Transverse colon (tissue), 4 donors: ENCODE results near the gene MOCS3. TPM values are rescaled to one million over a fixed set of nuclear protein-coding genes. Genes with fewer than 3 reads are reported as not detected.

ENCODE experiments used
- DNase-seq: peaks from one replicate; pipeline ENCODE4 v3.0.0-alpha.2; 2019
- H3K27ac ChIP-seq, 4 donors: fragments of 200-600 bp; sonication (generic); 2 replicates each; pipeline ENCODE4 v1.5.1; 2016 to 2018; ENCODE audit warnings: inconsistent platforms in 4 of 4
- H3K27me3 ChIP-seq: fragments of 200-600 bp; sonication (generic); 2 replicates; pipeline ENCODE4 v1.5.1; 2017; ENCODE audit warnings: inconsistent platforms
- H3K36me3 ChIP-seq, 4 donors: fragments of 200-600 bp; sonication (generic); 2 replicates each; pipeline ENCODE4 v1.5.1; 2017 to 2019; ENCODE audit warnings: inconsistent platforms in 4 of 4
- H3K4me1 ChIP-seq, 4 donors: fragments of 200-600 bp; sonication (generic); 2 replicates each; pipeline ENCODE4 v1.5.1; 2017 to 2020; ENCODE audit warnings: inconsistent platforms in 4 of 4
- H3K4me3 ChIP-seq, 4 donors: fragments of 200-600 bp; sonication (generic); 1 replicate in 1 of 4; 2 replicates in 3 of 4; pipeline versions ENCODE4 v1.5.1 to v1.6.1; 2017 to 2019; ENCODE audit warnings: inconsistent platforms in 4 of 4
- H3K9me3 ChIP-seq, 2 donors: fragments of 200-600 bp; sonication (generic); 2 replicates each; pipeline ENCODE4 v1.5.1; 2017 to 2019; ENCODE audit warnings: inconsistent platforms in 2 of 2
- EP300 ChIP-seq: sonication (generic); formaldehyde crosslinking; IDR thresholded peaks from one replicate; pipeline ENCODE4 v1.6.1; 2017; ENCODE audit warnings: antibody characterized with exemption, low read depth
- POLR2A ChIP-seq: fragments of 450-650 bp; IDR thresholded peaks from one replicate; pipeline ENCODE4 v1.6.1; 2016; ENCODE audit warnings: antibody characterized with exemption, mild to moderate bottlenecking, moderate library complexity
- POLR2AphosphoS5 ChIP-seq, 3 donors: sonication (generic); formaldehyde crosslinking; IDR thresholded peaks; one replicate each; pipeline ENCODE4 v1.6.1; 2016; ENCODE audit warnings: antibody characterized with exemption in 3 of 3
- WGBS, 2 donors: methylation state at CpG; one replicate each; pipeline ENCODE4 v1.1.5; 2018; ENCODE audit warnings: low coverage in 1 of 2; 5-methylcytosine and 5-hydroxymethylcytosine counted together
- in situ Hi-C, 4 donors: fragments of 200-750 bp; cut with MboI; loops; one replicate each; pipeline versions ENCODE4 v1.15.0 to v1.15.1; 2017; ENCODE audit warnings: low sequenced_read_pairs in 3 of 4, low pct_ligation_motif_present in 1 of 4, low pct_unique_long_range_greater_than_20kb in 1 of 4
- intact Hi-C: fragments of 100-400 bp; cut with DNase I; formaldehyde crosslinking; loops from one replicate; pipeline ENCODE4 v1.15.1; 2023; ENCODE audit warnings: low total_unique reads
- total RNA-seq, 4 donors: library from RNA; depleted of rRNA; stranded (reverse); fragments of >200 nt; gene quantifications; one replicate each; pipeline ENCODE4 v1.1.0, GENCODE V29; 2016
- TF ChIP-seq, protein P1 (sequence below), 5 experiments: fragments of 200-600 bp in 3 of 5; fragments of 450-650 bp in 2 of 5; sonication (generic) in 3 of 5; IDR thresholded peaks; 1 replicate in 2 of 5; 2 replicates in 3 of 5; pipeline ENCODE4 v1.5.1; 2016 to 2017; ENCODE audit warnings: antibody characterized with exemption in 5 of 5, inconsistent platforms in 3 of 5, mild to moderate bottlenecking in 2 of 5, moderate library complexity in 1 of 5

The MOCS3 gene
- total RNA-seq, 4 donors from 2014 or later, result 3.7 to 10.7 (median 4.0) TPM

DNA sequence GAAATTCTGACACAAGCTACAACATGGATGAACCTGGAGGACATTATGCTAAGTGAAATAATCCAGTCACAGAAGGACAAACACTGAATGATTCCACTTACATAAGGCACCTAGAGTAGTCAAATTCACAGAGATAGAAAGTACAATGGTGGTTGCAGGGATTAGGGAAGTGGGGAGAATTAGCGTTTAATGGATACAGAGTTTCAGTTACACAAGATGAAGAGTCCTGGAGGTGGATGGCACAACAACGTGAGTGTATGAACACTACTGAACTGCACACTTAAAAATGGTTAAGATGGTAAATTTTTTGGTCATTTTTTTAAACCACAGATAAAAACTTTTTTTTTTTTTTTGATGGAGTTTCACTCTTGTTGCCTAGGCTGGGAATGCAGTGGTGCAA is 24.7 kb downstream of the MOCS3 start:
- TF ChIP-seq POLR2AphosphoS5 (IDR thresholded peaks at IDR 0.05), result no peak
- no peak for TF ChIP-seq POLR2A
- TF ChIP-seq EP300, result no peak
- Histone ChIP-seq H3K27ac (no peak overlapping the region), H3K4me1 (peaks cover 0 to 12% (median 8%) of the 10 kb centered on the region in 4 donors), H3K36me3 (no peaks in the 10 kb centered on the region), H3K27me3 (peaks cover 34% of the 10 kb centered on the region), H3K4me3 (no peak overlapping the region), H3K9me3 (no peaks in the 10 kb centered on the region)
- in situ Hi-C loops, result loop anchor here (10.0 to 25.0 kb wide), 4 partner anchors 341 to 654 kb away; no protein-coding TSS in a partner anchor
- DNase-seq, result no peak
- 20 to 63% methylated on average over 2 of the region's 2 CpGs for WGBS, 2 donors
- intact Hi-C loops, result no loop called here

DNA sequence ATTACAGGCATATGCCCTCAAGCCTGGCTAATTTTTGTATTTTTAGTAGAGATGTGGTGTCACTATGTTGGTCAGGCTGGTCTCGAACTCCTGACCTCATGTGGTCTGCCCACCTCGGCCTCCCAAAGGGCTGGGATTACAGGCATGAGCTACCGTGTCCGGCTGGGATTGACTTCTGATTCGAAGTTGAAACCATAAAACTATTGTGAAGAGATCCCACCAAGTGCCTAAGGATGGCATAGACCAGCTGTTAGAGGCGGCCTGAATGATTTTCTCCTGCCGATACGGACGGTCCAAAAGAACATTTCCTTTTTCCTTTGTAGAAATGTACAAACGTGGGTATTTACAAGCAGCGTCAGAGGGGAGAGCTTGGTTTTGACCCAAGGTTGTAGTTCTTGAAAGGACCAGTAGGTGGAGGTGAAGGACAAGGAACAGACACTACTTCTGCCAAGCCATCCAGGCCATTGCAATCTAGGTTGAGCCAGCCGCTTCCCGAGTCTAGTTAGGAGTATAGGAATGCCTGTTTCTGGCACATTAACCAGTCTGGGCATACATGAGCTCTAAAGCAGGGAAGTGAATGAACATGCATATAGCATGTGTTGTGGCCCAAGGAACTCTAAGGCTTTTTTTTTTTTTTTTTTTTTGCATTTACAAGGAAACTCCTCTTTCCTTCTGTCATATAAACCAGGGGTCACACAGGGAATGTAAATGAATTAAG is 29.0 kb downstream of the MOCS3 start:
- intact Hi-C loops (loop anchor here (2.0 kb wide), 1 partner anchor 319 kb away; no protein-coding TSS in a partner anchor), in situ Hi-C loops (loop anchor here (5.0 to 25.0 kb wide), 5 partner anchors 320 to 650 kb away; no protein-coding TSS in a partner anchor)
- peak; percentile 69 for DNase-seq
- Histone ChIP-seq H3K36me3 (no peaks in the 10 kb centered on the region), H3K27ac (no peak overlapping the region), H3K27me3 (peaks cover 27% of the 10 kb centered on the region), H3K4me1 (peaks cover 0 to 3% (median 1%) of the 10 kb centered on the region in 4 donors), H3K4me3 (no peak overlapping the region), H3K9me3 (no peaks in the 10 kb centered on the region)
- 13% methylated on average over 13 of the region's 13 CpGs; no CpG with 5 or more reads in 1 of the 2 donors for WGBS, 2 donors
- TF ChIP-seq, protein P1, sequence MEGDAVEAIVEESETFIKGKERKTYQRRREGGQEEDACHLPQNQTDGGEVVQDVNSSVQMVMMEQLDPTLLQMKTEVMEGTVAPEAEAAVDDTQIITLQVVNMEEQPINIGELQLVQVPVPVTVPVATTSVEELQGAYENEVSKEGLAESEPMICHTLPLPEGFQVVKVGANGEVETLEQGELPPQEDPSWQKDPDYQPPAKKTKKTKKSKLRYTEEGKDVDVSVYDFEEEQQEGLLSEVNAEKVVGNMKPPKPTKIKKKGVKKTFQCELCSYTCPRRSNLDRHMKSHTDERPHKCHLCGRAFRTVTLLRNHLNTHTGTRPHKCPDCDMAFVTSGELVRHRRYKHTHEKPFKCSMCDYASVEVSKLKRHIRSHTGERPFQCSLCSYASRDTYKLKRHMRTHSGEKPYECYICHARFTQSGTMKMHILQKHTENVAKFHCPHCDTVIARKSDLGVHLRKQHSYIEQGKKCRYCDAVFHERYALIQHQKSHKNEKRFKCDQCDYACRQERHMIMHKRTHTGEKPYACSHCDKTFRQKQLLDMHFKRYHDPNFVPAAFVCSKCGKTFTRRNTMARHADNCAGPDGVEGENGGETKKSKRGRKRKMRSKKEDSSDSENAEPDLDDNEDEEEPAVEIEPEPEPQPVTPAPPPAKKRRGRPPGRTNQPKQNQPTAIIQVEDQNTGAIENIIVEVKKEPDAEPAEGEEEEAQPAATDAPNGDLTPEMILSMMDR (IDR thresholded peaks at IDR 0.05), result peak; percentile 86 to 98 (median 89)
- no peak for TF ChIP-seq POLR2AphosphoS5 (IDR thresholded peaks at IDR 0.05)

DNA sequence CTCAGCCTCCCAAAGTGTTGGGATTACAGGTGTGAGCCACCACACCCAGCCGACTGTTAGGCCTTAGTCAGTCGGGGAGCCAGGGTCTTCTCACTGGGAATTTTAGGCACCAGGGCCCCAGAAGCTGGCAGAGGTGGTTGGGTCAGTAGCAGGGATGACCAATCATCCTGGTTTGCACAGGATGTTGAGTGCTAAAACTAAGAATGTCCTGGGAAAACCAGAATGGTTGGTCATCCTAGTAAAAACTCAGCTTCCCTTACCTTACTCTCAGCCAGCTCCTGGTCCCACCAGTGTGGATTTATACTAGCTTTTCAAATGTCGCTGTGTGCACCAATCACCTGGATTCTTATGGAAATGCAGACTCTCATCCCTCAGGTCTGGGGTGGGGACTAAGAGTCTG is 32.5 kb downstream of the MOCS3 start:
- no peaks in the 10 kb centered on the region for H3K9me3 ChIP-seq
- no peaks in the 10 kb centered on the region for H3K36me3 ChIP-seq
- H3K4me3 ChIP-seq, result no peak overlapping the region
- TF ChIP-seq EP300 (no peak), POLR2A (no peak), POLR2AphosphoS5 (IDR thresholded peaks at IDR 0.05) (no peak)
- TF ChIP-seq, protein P1 (IDR thresholded peaks at IDR 0.05), result no peak
- H3K27me3 ChIP-seq, result peaks cover 11% of the 10 kb centered on the region
- intact Hi-C loops (no loop called here), in situ Hi-C loops (loop anchor here (10.0 to 25.0 kb wide), 4 partner anchors 314 to 646 kb away; no protein-coding TSS in a partner anchor)
- H3K27ac ChIP-seq, result no peak overlapping the region
- peaks cover 0 to 3% (median 0%) of the 10 kb centered on the region in 4 donors for H3K4me1 ChIP-seq
- 81% methylated on average over 3 of the region's 3 CpGs; no CpG with 5 or more reads in 1 of the 2 donors for WGBS, 2 donors
- no peak for DNase-seq

DNA sequence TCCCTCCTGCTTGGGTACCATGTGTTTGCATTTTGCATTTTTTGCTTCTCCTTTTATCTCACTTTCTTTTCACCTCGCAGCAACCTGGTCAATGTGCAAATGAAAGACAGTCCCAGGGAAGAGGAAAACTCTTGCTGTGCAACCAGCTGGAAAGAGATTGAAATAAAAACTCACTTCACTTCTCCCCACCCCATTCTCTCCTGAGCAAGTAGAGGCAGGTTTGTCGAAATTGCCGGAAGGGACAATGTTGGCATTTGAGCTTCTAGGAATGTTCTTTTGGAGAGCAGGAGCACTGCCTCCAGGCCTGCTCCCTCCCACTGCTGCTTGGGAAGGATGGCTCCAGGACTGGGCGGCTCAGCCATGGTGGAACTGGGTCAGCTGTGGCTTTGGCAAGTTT is 33.7 kb downstream of the MOCS3 start:
- DNase-seq, result no peak

More for the DNA sequence above, 33.7 kb downstream of the MOCS3 start:
- intact Hi-C loops (no loop called here), in situ Hi-C loops (loop anchor here (10.0 to 25.0 kb wide), 4 partner anchors 312 to 645 kb away; no protein-coding TSS in a partner anchor)
- no peak overlapping the region for H3K4me3 ChIP-seq
- H3K9me3 ChIP-seq, result no peaks in the 10 kb centered on the region
- 60% methylated on average over 2 to 4 of the region's 4 CpGs for WGBS, 2 donors
- H3K27ac ChIP-seq, result no peak overlapping the region
- peaks cover 8% of the 10 kb centered on the region for H3K27me3 ChIP-seq
- no peaks in the 10 kb centered on the region for H3K36me3 ChIP-seq
- peaks cover 0 to 3% (median 0%) of the 10 kb centered on the region in 4 donors for H3K4me1 ChIP-seq
- TF ChIP-seq EP300, result no peak
- TF ChIP-seq, protein P1 (IDR thresholded peaks at IDR 0.05), result no peak
- TF ChIP-seq POLR2AphosphoS5 (IDR thresholded peaks at IDR 0.05), result no peak
- TF ChIP-seq POLR2A, result no peak
